Measurements from ENCODE around the gene LPIN3. TPM values are rescaled to one million over a fixed set of nuclear protein-coding genes. Genes with fewer than 3 reads are reported as not detected.

LPIN3 gene
- total and polyA plus RNA-seq, 2 of the 8 experiments (the other 6 are each of a cell fraction or from before 2014, with no cell fraction given): 3.7 to 3.9 TPM

DNA sequence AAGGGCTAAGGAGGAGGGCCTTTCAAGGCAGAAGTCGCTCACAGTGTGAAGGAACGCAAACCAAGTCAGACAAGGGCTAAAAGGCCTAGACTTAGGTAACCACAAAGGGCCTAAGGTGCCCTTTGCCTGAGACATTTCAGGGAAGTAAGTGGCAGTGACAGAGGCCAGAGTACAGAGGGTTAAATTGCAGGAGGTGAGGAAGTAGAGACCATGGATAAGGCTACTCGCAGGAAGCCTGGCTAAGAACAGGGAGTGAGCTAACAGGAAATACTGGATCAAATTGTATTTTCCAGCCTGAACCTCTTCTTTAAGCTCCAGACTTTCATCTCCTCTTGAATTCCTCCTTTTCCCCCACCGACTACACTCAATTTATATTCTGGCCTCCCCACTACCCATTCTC lies 39.7 kb upstream of the LPIN3 start:
- H3K14ac ChIP-seq (ENCODE audit: insufficient read length): no peak overlapping the region
- no peak overlapping the region for H3K56ac ChIP-seq (replicated peaks; ENCODE audit: insufficient read length, low read depth, low read length)
- no peak overlapping the region for H2BK120ac ChIP-seq (replicated peaks; ENCODE audit: low read depth, low read length)
- no peak overlapping the region for H2AK5ac ChIP-seq (ENCODE audit: low read depth, low read length)
- FAIRE-seq: no peak
- H3K79me1 ChIP-seq (ENCODE audit: low read depth, low read length): no peaks in the 10 kb centered on the region
- no peak overlapping the region for H4K91ac ChIP-seq (replicated peaks; ENCODE audit: insufficient read length, low read length)
- H4K8ac ChIP-seq (ENCODE audit: extremely low read depth, insufficient read depth, low read length): no peak overlapping the region
- H3K23me2 ChIP-seq (ENCODE audit: low read depth, low read length): no peaks in the 10 kb centered on the region; the same call in 1 of the 2 replicates
- ChIA-PET CTCF (ENCODE audit: partially characterized antibody) (interaction anchor here (0.7 kb wide), 1 partner anchor 39 kb away, joined by 3 read pairs; no protein-coding TSS in a partner anchor), POLR2A (ENCODE audit: partially characterized antibody) (no interaction called here)
- no peak overlapping the region for H3K23ac ChIP-seq (ENCODE audit: insufficient read length)
- no peak overlapping the region for H2BK5ac ChIP-seq (ENCODE audit: low read depth, low read length)
- DNase-seq (ENCODE audit: low read depth in 1 of 2, low spot score in 2 of 2): no peak
- H3K9me3 ChIP-seq (ENCODE audit: insufficient read depth in 2 of 2, low read depth in 1 of 2, low read length in 1 of 2): no peaks in the 10 kb centered on the region
- H2BK12ac ChIP-seq (ENCODE audit: low read depth, low read length): no peak overlapping the region
- H3K79me2 ChIP-seq (ENCODE audit: control insufficient read depth in 1 of 2, insufficient read depth in 2 of 2, low read length in 2 of 2): no peaks in the 10 kb centered on the region
- H2BK15ac ChIP-seq (ENCODE audit: low read length): 0 out of 2 replicates have a peak overlapping the region, but pooled peaks have one; percentile 46
- no peak overlapping the region for H3K4me3 ChIP-seq (ENCODE audit: extremely low read depth in 1 of 4, insufficient read depth in 2 of 4, low read depth in 3 of 4, low read length in 4 of 4)
- no peak overlapping the region for H3K4ac ChIP-seq (replicated peaks; ENCODE audit: insufficient read length, low read depth, low read length)
- H3K27me3 ChIP-seq (replicated peaks in 1 of 4; ENCODE audit: control insufficient read depth in 3 of 4, extremely low read depth in 1 of 4, insufficient read depth in 3 of 4, low read length in 3 of 4): no peaks in the 10 kb centered on the region
- H2BK20ac ChIP-seq (ENCODE audit: low read length): no peak overlapping the region
- H3K27ac ChIP-seq (ENCODE audit: low read depth, low read length): no peak overlapping the region
- no peak overlapping the region for H4K5ac ChIP-seq (ENCODE audit: insufficient read length, low read depth, low read length)
- H4K20me1 ChIP-seq (replicated peaks in 1 of 2; ENCODE audit: control insufficient read depth in 1 of 2, insufficient read depth in 2 of 2, low read length in 2 of 2): no peaks in the 10 kb centered on the region
- WGBS, 2 experiments (ENCODE audit: extremely low coverage in 1 of 2, insufficient coverage in 1 of 2, insufficient read length in 1 of 2, insufficient replicate concordance in 2 of 2, low coverage in 1 of 2, low lambda C conversion rate in 2 of 2, missing lambda C conversion rate in 1 of 2): 82 to 100% methylated on average over 1 to 4 of the region's 4 CpGs
- no peak overlapping the region for H2AFZ ChIP-seq (ENCODE audit: low read length)
- H3K4me1 ChIP-seq (replicated peaks in 1 of 4; ENCODE audit: control insufficient read depth in 3 of 4, insufficient read depth in 4 of 4, low read length in 3 of 4): peaks cover 0 to 3% (median 3%) of the 10 kb centered on the region in 4 experiments; a peak in 3 of 7 replicates
- H3K18ac ChIP-seq (ENCODE audit: extremely low read depth, low read length): no peak overlapping the region
- TF ChIP-seq SP2 (IDR thresholded peaks at IDR 0.05; ENCODE audit: low read length): no peak
- TF ChIP-seq SIRT6 (IDR thresholded peaks at IDR 0.05; ENCODE audit: low read length): no peak
- TF ChIP-seq RNF2 (IDR thresholded peaks at IDR 0.05; ENCODE audit: borderline replicate concordance, low read depth, low read length, missing control alignments, poor library complexity, severe bottlenecking): no peak
- TF ChIP-seq, protein P1, sequence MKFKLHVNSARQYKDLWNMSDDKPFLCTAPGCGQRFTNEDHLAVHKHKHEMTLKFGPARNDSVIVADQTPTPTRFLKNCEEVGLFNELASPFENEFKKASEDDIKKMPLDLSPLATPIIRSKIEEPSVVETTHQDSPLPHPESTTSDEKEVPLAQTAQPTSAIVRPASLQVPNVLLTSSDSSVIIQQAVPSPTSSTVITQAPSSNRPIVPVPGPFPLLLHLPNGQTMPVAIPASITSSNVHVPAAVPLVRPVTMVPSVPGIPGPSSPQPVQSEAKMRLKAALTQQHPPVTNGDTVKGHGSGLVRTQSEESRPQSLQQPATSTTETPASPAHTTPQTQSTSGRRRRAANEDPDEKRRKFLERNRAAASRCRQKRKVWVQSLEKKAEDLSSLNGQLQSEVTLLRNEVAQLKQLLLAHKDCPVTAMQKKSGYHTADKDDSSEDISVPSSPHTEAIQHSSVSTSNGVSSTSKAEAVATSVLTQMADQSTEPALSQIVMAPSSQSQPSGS (IDR thresholded peaks at IDR 0.05; ENCODE audit: low read length): no peak
- no peak for TF ChIP-seq EP300 (IDR thresholded peaks at IDR 0.05; ENCODE audit: borderline replicate concordance in 1 of 2, low read depth in 2 of 2, low read length in 2 of 2)
- no peak for TF ChIP-seq FOSL1 (IDR thresholded peaks at IDR 0.05; ENCODE audit: insufficient read depth, low read depth, low read length)
- no peak for TF ChIP-seq JUND (IDR thresholded peaks at IDR 0.05; ENCODE audit: low read length)
- no peak for TF ChIP-seq EGR1 (IDR thresholded peaks at IDR 0.05; ENCODE audit: borderline replicate concordance, low read depth, low read length)
- TF ChIP-seq RBBP5 (IDR thresholded peaks at IDR 0.05; ENCODE audit: borderline replicate concordance, low read depth, low read length): no peak
- no peak overlapping the region for H3K9ac ChIP-seq (replicated peaks in 1 of 4; ENCODE audit: extremely low read depth in 1 of 4, low read depth in 3 of 4, low read length in 3 of 4)
- no peak overlapping the region for H3K4me2 ChIP-seq (ENCODE audit: insufficient read depth in 1 of 2, low read depth in 2 of 2, low read length in 2 of 2)
- H3K36me3 ChIP-seq (ENCODE audit: control insufficient read depth in 2 of 4, insufficient read depth in 4 of 4, low read length in 3 of 4): no peaks in the 10 kb centered on the region

All from H1 (cell line).